Stimulated activated CD8-positive, alpha-beta memory T cell treated with anti-CD3 and anti-CD28 coated beads, Interleukin-12 subunit alpha, Interleukin-12 subunit beta, amount 100 ng/mL, for 4 hours (primary cell): ENCODE data around the gene RPUSD1.
"Not testable (repeated sequence)": the region's sequence is repeated elsewhere in the genome, so short reads cannot be mapped to it uniquely, and the experiment has no call there.

ENCODE experiments used
- DNase-seq: peaks from one replicate; pipeline ENCODE4 v3.0.0-alpha.2; 2020; ENCODE audit warnings: low read depth

The RPUSD1 gene

GRCh38 chr16:787978-788398 lies at the start of gene RPUSD1:
Gene RPUSD1 (minus strand): TSS chr16:788381. CDS start chr16:787737, 644 bp downstream.
- no peak for DNase-seq

- not testable (repeated sequence) for DNase-seq
These were observed 48.6 kb upstream of the RPUSD1 start for GRCh38 chr16:836822-837221.

- DNase-seq, result no peak
These were observed 48.0 kb upstream of the RPUSD1 start for GRCh38 chr16:836221-836620.

- no peak for DNase-seq
These were observed 47.2 kb upstream of the RPUSD1 start for GRCh38 chr16:835373-835772.

GRCh38 chr16:833411-833810 lies 45.2 kb upstream of the RPUSD1 start:
- no peak for DNase-seq

- no peak for DNase-seq
These were observed 44.6 kb upstream of the RPUSD1 start for GRCh38 chr16:832652-833336.

- DNase-seq, result no peak
These were observed 43.6 kb upstream of the RPUSD1 start for GRCh38 chr16:831571-832413.

GRCh38 chr16:830871-831570 lies 42.8 kb upstream of the RPUSD1 start:
- no peak for DNase-seq

GRCh38 chr16:830107-830870 lies 42.1 kb upstream of the RPUSD1 start:
- no peak for DNase-seq

- DNase-seq, result no peak
These were observed 40.7 kb upstream of the RPUSD1 start for GRCh38 chr16:828891-829290.

GRCh38 chr16:827513-827912 lies 39.3 kb upstream of the RPUSD1 start:
- no peak for DNase-seq

- DNase-seq, result no peak
These were observed 37.3 kb upstream of the RPUSD1 start for GRCh38 chr16:825341-826061.

- DNase-seq, result no peak
These were observed 36.4 kb upstream of the RPUSD1 start for GRCh38 chr16:824601-825000.

GRCh38 chr16:824194-824593 lies 36.0 kb upstream of the RPUSD1 start:
- no peak for DNase-seq

GRCh38 chr16:822909-823297 lies 34.7 kb upstream of the RPUSD1 start:
- DNase-seq, result no peak

- no peak for DNase-seq
These were observed 34.2 kb upstream of the RPUSD1 start for GRCh38 chr16:822174-822908.

GRCh38 chr16:821751-822150 lies 33.6 kb upstream of the RPUSD1 start:
- no peak for DNase-seq

- DNase-seq, result no peak
These were observed 32.6 kb upstream of the RPUSD1 start for GRCh38 chr16:820748-821147.

GRCh38 chr16:820044-820408 lies 31.8 kb upstream of the RPUSD1 start:
- DNase-seq, result not testable (repeated sequence)

- DNase-seq, result no peak
These were observed 31.3 kb upstream of the RPUSD1 start for GRCh38 chr16:819336-820043.
